Left forelimb (tissue), 1 donor: ENCODE measurements around the gene ANXA4.

Source experiments
- DNase-seq: peaks from one replicate; pipeline ENCODE4 v3.0.0-alpha.2; 2018; ENCODE audit warnings: low spot score

Gene ANXA4

DNA sequence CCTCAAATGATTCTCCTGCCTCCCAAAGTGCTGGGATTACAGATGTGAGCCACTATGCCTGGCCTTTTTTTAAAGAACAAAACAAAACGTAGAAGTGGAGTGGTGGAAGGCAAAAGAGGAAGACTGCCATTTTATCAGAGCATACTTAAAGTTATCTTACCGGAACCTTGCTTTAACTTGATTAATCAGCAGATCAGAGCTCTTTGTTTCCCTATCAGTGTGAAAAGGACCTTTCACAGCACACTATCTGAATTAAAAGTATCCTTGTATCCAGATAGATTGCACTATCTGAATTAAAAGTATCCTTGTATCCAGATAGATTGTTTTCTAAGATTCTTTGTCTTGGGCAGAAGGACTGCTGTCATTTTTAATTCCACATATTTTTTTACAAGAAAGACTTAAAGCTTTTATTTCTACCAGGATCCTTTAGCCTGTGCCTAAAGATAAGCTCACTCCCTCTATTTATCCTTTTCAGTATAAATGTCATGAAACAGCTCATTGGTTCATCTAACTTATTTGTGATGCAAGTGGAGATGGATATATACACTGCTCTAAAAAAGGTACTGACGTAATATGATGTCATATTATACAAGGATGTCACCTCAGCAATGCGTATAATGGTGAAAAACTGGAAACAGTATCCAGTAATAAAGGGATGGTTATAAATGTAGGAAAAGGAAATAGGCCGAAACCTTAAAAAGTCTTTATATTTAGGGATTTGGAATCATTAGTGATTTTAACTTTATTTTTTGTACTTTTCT is 105.3 kb downstream of the ANXA4 start:
- DNase-seq: no peak

DNA sequence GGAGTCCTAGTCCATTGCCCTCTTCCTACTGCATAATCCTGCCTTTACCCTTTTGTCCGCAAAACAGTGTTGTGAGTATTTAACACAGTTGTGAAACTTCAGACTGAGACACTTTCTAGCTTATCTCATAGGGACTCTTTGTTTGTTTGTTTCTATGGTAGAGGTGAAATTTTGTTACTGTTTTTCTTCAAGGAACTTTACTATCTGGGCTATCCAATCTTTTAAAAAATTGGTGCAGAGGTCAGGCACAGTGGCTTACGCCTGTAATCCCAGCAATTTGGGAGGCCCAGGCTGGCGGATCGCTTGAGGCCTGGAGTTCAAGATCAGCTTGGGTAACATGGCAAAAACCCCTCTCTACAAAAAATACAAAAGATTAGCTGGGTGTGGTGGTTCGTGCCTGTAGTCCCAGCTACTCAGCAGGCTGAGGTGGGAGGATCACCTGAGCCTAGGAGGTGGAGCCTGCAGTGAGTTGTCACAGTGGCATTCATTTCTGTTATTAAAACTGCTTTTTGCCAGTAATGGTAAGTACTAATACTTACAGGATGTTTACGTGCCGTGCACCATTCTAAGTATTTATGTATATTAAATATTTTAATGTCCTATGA is 106.4 kb downstream of the ANXA4 start:
- no peak for DNase-seq

- DNase-seq: no peak
These were observed 116.3 kb downstream of the ANXA4 start for GRCh38 chr2:69858261-69858660.

DNA sequence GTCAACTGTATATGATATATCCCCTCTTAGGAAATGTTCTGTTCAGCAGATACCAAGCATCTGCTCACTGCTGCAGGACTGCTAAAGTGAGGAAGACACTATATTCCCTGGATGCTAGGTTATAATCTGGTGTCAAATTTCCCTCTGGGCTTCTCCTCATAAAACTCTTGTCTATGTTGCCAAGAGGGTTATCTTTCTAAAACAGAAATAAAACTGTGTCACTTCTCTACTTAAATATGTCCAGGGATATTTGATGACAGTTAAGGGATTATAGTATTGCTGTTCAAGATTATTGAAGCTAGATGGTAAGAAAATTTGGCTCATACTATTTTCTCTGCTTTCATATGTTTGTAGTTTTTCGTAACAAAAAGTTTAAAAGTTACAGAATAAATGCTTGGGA is 121.4 kb downstream of the ANXA4 start:
- DNase-seq: no peak
